Spleen (tissue), 7 donors: ENCODE results near the gene ARHGEF28.

Experiments used
- CTCF ChIP-seq, 11 experiments: fragments of 200-600 bp in 7 of 11; fragments of 450-650 bp in 4 of 11; sonication (generic) in 4 of 11; IDR thresholded peaks in 8 of 11; conservative IDR thresholded peaks in 3 of 11; 1 replicate in 7 of 11; 2 replicates in 4 of 11; pipeline versions ENCODE4 v1.4.0 to v1.8.0; 2016 to 2021; ENCODE audit warnings: antibody characterized with exemption in 11 of 11, inconsistent platforms in 4 of 11, mild to moderate bottlenecking in 1 of 11
- POLR2A ChIP-seq, 3 donors: fragments of 450-650 bp; IDR thresholded peaks; one replicate each; pipeline ENCODE4 v1.5.1; 2017; ENCODE audit warnings: antibody characterized with exemption in 3 of 3, mild to moderate bottlenecking in 1 of 3
- POLR2AphosphoS5 ChIP-seq, 3 donors: sonication (generic); formaldehyde crosslinking; IDR thresholded peaks; one replicate each; pipeline ENCODE4 v1.5.1; 2017; ENCODE audit warnings: antibody characterized with exemption in 3 of 3
- donor health status: DM: no; HTN: no; CAD: no; lungs with moderate emphysema.
- donor health status: DM: no; HTN: no; CAD: no.
- donor health status: DM: no; HTN: no; CAD: no.

GRCh38 chr5:73826301-73827105 is 200.5 kb downstream of the ARHGEF28 start:
- TF ChIP-seq CTCF (IDR thresholded peaks at IDR 0.05 in 8 of 11, conservative IDR thresholded peaks at IDR 0.05 in 3 of 11) (no peak), POLR2A (IDR thresholded peaks at IDR 0.05) (no peak), POLR2AphosphoS5 (IDR thresholded peaks at IDR 0.05) (no peak)
